Measurements from ENCODE around the gene RANGAP1. TPM values are rescaled to one million over a fixed set of nuclear protein-coding genes. Genes with fewer than 3 reads are reported as not detected.
A peak's percentile ranks its signal among the peaks of the same experiment; 100 is the strongest.

RANGAP1 gene
- polyA plus RNA-seq, 3 donors, result 8.3 to 30.2 (median 8.5) TPM

GRCh38 chr22:41204992-41205900 is 80.7 kb downstream of the RANGAP1 start, which contains the start of gene L3MBTL2:
Gene L3MBTL2 (plus strand): TSS chr22:41205312. CDS start chr22:41205363, 51 bp downstream.
- peak within 1 kb of the TSS; percentile 73 to 97 (median 90) for H3K4me3 ChIP-seq (replicated peaks in 1 of 3; ENCODE audit: low read depth in 2 of 3, low read length in 3 of 3)
- H3K79me2 ChIP-seq (ENCODE audit: insufficient read depth, low read length), result peaks cover 37% of the 10 kb centered on the region
- peaks cover 20 to 22% of the 10 kb centered on the region in 2 donors for H3K4me1 ChIP-seq (ENCODE audit: control insufficient read depth in 1 of 2, insufficient read depth in 2 of 2, low read length in 2 of 2)
- peak; percentile 87 to 97 (median 95) for DNase-seq
- H3K4me2 ChIP-seq (replicated peaks; ENCODE audit: extremely low read depth, low read length, poor library complexity, severe bottlenecking), result peak within 1 kb of the TSS; percentile 96
- Mint-ChIP-seq H3K4me1 (peaks cover 23% of the 10 kb centered on the region), H3K36me3 (peaks cover 11 to 24% of the 10 kb centered on the region in 2 donors), H3K9me3 (no peaks in the 10 kb centered on the region), H3K4me3 (peak within 1 kb of the TSS; percentile 96 to 98), H3K27ac (peak within 1 kb of the TSS; percentile 90 to 97 (median 95)), H3K27me3 (ENCODE audit: low read depth in 3 of 3) (peaks cover 0 to 2% (median 1%) of the 10 kb centered on the region in 3 donors)
- H3K9me3 ChIP-seq (replicated peaks in 1 of 2; ENCODE audit: control insufficient read depth in 1 of 2, insufficient read depth in 1 of 2, low read length in 2 of 2), result no peaks in the 10 kb centered on the region
- TF ChIP-seq CTCF (IDR thresholded peaks at IDR 0.05), result no peak
- under 1% methylated on average over 38 of the region's 47 CpGs for WGBS (ENCODE audit: insufficient coverage)
- H3K36me3 ChIP-seq (replicated peaks in 1 of 2; ENCODE audit: control insufficient read depth in 1 of 2, insufficient read depth in 2 of 2, low read length in 2 of 2), result peaks cover 0 to 12% of the 10 kb centered on the region in 2 donors
- H3K27me3 ChIP-seq (ENCODE audit: control insufficient read depth in 2 of 2, insufficient read depth in 2 of 2, low read length in 2 of 2), result no peaks in the 10 kb centered on the region
- H3K9ac ChIP-seq (ENCODE audit: insufficient read depth, low read length, poor library complexity, severe bottlenecking), result peak within 1 kb of the TSS; percentile 77
- H3K27ac ChIP-seq (ENCODE audit: low read depth in 1 of 2, low read length in 2 of 2), result peak within 1 kb of the TSS; percentile 58 to 92
- intact Hi-C loops (cut with micrococcal nuclease), result loop anchor here (10.0 kb wide), 2 partner anchors 80 to 250 kb away; partner anchors contain the start of genes RANGAP1 (in 1 of the 2) and RBX1 (in 1 of the 2)
- H4K20me1 ChIP-seq (ENCODE audit: insufficient read depth, low read length), result no peaks in the 10 kb centered on the region
- peak within 1 kb of the TSS; percentile 90 for H2AFZ ChIP-seq (ENCODE audit: insufficient read depth, low read depth, low read length, poor library complexity, severe bottlenecking)

- no peak overlapping the region for H3K27ac ChIP-seq (ENCODE audit: low read depth in 1 of 2, low read length in 2 of 2)
- intact Hi-C loops (cut with micrococcal nuclease), result loop anchor here (10.0 kb wide), 2 partner anchors 81 to 249 kb away; partner anchors contain the start of genes RANGAP1 (in 1 of the 2) and RBX1 (in 1 of the 2)
- peaks cover 32% of the 10 kb centered on the region for H3K79me2 ChIP-seq (ENCODE audit: insufficient read depth, low read length)
- no peak overlapping the region for H3K9ac ChIP-seq (ENCODE audit: insufficient read depth, low read length, poor library complexity, severe bottlenecking)
- H3K27me3 ChIP-seq (ENCODE audit: control insufficient read depth in 2 of 2, insufficient read depth in 2 of 2, low read length in 2 of 2), result peaks cover 0 to 3% of the 10 kb centered on the region in 2 donors
- no peak overlapping the region for H3K4me2 ChIP-seq (replicated peaks; ENCODE audit: extremely low read depth, low read length, poor library complexity, severe bottlenecking)
- H2AFZ ChIP-seq (ENCODE audit: insufficient read depth, low read depth, low read length, poor library complexity, severe bottlenecking), result peak overlapping the region; percentile 67
- Mint-ChIP-seq H3K9me3 (no peaks in the 10 kb centered on the region), H3K36me3 (peaks cover 6 to 14% of the 10 kb centered on the region in 2 donors), H3K27ac (peak overlapping the region in 1 of 7 donors; percentile 57), H3K27me3 (ENCODE audit: low read depth in 3 of 3) (peaks cover 1 to 12% (median 10%) of the 10 kb centered on the region in 3 donors), H3K4me1 (peaks cover 23% of the 10 kb centered on the region), H3K4me3 (no peak overlapping the region)
- no peak overlapping the region for H3K4me3 ChIP-seq (replicated peaks in 1 of 3; ENCODE audit: low read depth in 2 of 3, low read length in 3 of 3)
- DNase-seq, result no peak
- peaks cover 0 to under 1% of the 10 kb centered on the region in 2 donors for H3K36me3 ChIP-seq (replicated peaks in 1 of 2; ENCODE audit: control insufficient read depth in 1 of 2, insufficient read depth in 2 of 2, low read length in 2 of 2)
- no peak for TF ChIP-seq CTCF (IDR thresholded peaks at IDR 0.05)
- H4K20me1 ChIP-seq (ENCODE audit: insufficient read depth, low read length), result no peaks in the 10 kb centered on the region
- H3K4me1 ChIP-seq (ENCODE audit: control insufficient read depth in 1 of 2, insufficient read depth in 2 of 2, low read length in 2 of 2), result peaks cover 20 to 22% of the 10 kb centered on the region in 2 donors
- no peaks in the 10 kb centered on the region for H3K9me3 ChIP-seq (replicated peaks in 1 of 2; ENCODE audit: control insufficient read depth in 1 of 2, insufficient read depth in 1 of 2, low read length in 2 of 2)
- WGBS (ENCODE audit: insufficient coverage), result 80% methylated on average over 1 of the region's 6 CpGs
Measured at GRCh38 chr22:41204066-41204465, 81.9 kb downstream of the RANGAP1 start.

Measured in CD14-positive monocyte (primary cell).